HG03196 (cell line): Measurements from ENCODE around the gene ELOVL6.
"Not testable (repeated sequence)": the region's sequence is repeated elsewhere in the genome, so short reads cannot be mapped to it uniquely, and the experiment has no call there.

Source experiments
- ATAC-seq: cut with Tn5 transposase; IDR thresholded peaks from one replicate; pipeline ENCODE4 v1.9.1; 2021; ENCODE audit not compliant: unreplicated experiment

The ELOVL6 gene

GRCh38 chr4:110164251-110164650 lies 34.2 kb downstream of the ELOVL6 start:
- ATAC-seq: no peak

DNA sequence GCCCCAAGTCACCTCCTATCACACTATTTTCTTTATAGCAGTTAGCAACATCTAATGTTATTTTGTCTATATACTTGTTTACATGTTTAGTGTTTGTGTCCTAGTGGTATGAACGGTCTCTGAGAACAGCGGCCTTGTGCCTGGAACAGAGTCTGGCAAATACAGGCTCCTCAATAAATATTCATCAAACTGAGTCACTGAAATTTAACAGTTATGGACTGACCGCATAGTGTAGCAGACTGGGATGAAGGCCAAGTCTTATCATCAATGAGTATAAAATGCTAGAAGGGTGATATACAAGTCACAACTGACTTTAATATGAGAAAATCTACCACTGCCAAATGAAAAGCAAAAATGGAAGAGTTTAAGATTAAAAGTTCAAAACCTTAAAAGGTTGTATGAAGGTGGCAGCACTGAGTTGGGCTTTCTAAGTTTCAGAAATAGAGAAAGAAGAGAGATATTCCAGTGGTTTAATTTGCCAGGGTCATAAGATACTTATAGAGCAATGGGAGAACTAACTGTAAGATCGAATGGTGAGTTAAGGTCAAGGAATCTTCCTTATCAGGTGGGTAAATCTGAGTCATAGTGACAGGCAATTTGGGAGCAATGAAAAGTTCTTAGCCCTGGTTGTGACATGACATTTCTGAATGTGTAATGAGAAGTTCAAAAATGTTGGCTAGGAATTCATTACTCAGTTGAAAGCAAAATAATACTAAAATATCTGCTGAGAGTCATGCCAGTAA lies 34.9 kb downstream of the ELOVL6 start:
- ATAC-seq: no peak

DNA sequence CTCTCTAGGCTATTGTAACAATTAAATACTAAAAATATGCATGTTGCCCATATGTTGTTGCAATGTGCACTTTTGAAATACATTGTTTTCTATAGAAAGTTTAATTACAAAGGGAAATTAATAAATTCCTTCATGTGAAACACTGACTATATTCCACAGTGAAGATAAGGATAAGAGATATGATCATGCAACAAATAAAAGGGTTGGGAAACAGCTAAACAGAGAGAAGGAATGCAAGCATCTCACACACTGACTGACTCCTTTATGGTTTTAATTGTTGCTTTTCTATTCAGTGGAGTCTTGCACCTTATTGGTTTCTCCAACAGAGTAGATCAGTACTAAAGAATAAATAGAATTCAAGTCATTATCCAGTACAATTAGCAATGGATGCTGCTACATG lies 37.8 kb downstream of the ELOVL6 start:
- no peak for ATAC-seq

- ATAC-seq: no peak
Measured at GRCh38 chr4:110159541-110159940, 38.9 kb downstream of the ELOVL6 start.

- ATAC-seq: no peak
Measured at GRCh38 chr4:110157580-110157979, 40.8 kb downstream of the ELOVL6 start.

- not testable (repeated sequence) for ATAC-seq
Measured at GRCh38 chr4:110157166-110157565, 41.2 kb downstream of the ELOVL6 start.

GRCh38 chr4:110156442-110156841 lies 42.0 kb downstream of the ELOVL6 start:
- no peak for ATAC-seq

DNA sequence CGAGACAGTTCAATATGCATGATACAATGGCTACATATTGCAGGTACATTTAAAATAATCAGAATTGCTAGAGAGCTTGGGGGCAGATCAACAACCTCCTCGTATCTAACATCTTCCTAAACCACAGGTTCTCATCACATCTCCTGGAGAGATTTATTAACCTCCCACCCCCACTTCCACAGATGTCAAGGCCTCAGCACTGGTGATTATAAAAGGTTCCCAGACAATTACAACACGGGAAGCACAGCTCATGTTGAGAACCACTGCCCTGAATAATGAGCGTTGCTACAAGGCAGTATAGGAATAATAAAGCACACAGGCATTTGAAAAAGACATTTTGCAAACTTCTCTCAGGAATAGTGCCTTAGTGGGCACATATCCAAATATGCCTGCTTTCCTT lies 42.8 kb downstream of the ELOVL6 start:
- no peak for ATAC-seq

DNA sequence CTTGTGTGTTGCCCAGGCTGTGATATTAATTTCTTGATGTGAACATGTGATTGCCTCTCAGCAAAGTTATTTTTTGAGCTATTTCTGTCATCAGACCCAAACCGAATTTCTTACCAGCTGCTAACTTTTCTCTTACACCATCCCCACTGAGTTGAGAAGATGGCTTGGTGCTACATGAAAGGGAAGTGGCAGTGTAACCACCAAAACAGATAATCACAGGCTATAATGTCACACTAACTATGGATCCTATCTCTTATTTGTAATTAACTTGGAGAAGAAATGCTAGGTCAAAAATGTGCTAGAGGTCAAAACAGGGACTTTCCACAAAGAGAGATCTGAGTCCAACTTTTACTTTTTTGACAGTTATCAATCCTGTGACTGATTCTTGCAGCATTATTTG lies 43.8 kb downstream of the ELOVL6 start:
- ATAC-seq: no peak

DNA sequence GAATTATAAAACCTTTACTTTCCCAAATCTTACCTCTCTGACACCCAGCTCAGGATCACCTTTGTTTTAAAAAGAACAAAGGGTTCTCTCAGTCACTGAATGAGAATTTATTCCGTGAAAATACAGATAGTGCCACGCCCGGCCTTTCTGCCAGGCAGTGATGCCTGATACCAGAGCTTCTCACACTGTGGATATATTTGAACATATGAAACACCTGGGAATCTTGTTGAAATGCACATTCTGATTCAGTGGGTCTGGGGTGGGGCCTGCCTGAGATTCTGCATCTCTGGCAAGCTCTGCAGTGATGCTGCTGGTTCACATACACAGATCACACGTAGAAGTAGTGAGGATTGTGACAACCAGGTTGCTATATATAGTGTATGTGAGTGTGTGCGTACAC lies 46.0 kb downstream of the ELOVL6 start:
- ATAC-seq: no peak

DNA sequence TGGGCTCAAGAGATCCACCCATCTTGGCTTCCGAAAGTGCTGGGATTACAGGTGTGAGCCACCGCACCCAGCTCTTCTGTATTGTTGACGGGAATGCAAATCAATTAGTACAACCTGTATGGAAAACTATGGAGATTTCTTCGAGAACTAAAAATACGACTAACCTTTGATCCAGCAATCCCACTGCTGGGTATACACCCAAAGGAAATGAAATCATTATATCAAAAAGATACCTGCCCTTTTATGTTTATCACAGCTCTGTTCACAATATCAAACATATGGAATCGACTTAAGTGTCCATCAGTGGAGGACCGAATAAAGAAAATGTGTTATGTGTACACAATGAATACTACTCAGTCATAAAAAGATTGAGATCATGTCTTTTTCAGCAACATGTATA lies 49.3 kb downstream of the ELOVL6 start:
- no peak for ATAC-seq

- ATAC-seq: no peak
Measured at GRCh38 chr4:110142461-110142860, 56.0 kb downstream of the ELOVL6 start.

GRCh38 chr4:110139815-110140214 lies 58.6 kb downstream of the ELOVL6 start:
- no peak for ATAC-seq

DNA sequence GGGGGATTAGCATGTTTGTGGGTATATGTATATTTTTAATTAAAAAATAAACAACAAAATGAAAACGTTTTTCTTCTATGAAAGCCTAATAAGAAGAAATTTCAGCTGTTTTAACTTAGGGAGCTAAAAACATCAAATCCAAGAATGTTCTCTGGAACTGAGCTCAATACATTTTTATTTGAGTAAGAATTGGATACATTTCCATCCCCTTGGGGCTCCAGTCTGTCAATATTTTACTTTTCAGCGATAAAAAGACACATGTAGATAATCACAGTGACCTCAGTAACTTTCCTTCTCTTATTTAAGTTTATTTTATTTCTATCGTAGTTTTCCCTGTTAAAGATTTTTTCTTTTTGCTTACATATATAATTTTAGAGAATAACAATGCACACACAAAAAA lies 59.3 kb downstream of the ELOVL6 start:
- ATAC-seq: no peak

- ATAC-seq: no peak
Measured at GRCh38 chr4:110138551-110138950, 59.9 kb downstream of the ELOVL6 start.

- no peak for ATAC-seq
Measured at GRCh38 chr4:110137829-110138228, 60.6 kb downstream of the ELOVL6 start.

DNA sequence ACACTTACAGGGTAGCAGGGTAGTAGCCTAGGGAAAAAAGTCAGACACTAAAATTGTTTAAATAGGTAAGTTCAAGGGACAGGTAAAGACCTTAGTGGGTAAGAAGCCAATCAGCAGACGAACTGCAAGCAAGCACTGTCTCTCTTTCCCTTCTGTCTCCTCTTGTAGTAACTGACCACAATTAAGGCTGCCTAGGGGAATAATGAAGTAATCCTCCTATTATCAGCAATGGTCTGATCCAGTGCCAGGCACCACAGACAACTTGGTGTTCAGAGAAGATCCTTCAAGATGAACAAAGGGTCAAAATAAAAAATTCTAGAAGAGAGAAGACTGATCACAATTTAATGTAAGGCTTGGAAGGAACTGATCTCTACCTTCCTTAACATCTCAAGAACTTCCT lies 62.9 kb downstream of the ELOVL6 start:
- no peak for ATAC-seq

GRCh38 chr4:110135076-110135475 lies 63.3 kb downstream of the ELOVL6 start:
- no peak for ATAC-seq

DNA sequence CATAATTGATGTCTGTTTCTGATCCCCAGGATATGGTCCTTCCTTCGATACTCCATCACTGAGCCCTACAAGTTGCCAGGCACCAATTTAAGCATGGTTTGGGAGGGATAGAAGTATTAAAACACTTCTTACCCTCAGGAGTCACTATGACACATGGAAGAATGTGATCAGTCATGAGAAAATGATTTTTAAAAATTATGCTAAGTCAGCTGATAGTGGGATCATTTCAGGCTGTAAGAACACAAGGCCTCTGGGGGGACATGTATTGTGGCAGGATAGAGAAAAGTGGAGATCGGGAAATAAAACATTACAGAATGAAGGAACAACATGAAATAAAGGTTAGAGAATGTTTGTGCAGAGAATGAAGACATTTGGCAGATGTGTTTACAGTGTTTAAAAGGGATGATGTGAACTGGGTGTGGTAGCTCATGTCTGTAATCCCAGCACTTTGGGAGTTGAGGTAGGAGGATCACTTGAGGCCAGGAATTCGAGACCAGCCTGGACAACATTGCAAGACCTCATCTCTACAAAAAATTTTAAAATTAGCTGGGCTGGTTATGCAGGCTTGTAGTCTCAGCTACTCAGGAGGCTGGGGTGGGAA lies 64.0 kb downstream of the ELOVL6 start:
- ATAC-seq: no peak

DNA sequence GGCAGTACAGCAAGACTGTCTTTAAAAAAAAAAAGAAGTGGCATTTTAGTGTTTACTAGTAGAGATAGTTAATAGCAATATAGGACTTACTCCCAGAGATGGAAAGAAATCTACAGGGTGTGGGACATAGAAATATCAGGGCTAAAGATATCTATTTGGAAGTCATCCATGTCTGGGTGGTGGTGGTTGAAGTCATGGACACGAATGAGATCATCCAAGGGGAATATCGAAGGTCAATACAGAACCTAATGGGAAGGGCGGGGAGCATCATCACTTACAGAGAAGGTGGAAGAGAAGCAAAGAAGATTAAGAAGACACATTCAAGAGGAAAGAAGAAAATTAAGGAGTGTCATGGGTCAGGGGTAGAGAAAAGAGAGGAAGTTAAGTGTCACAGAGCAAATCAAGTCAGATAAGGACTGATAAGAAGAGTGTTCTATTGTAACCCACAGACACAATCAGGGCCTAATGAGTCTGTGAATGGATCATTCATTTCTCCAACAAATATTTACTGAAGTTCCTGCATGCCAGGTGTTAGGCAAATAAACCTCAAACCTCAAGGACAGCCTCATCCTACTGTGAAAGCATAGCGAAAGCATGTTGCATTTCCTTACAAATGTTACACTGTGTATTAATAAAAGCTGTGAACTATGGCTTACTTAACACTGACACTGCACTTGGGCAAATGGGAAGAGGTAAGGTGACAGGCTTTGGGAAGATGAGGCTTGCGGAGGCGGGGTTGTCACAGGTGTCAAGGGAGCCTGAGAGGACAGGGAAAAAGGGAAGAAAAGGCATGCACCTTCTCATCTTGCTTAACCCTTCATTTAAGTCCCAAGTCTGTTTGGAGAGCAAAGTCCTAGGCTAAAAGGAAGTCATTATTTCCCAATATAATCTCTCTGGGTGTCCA lies 65.3 kb downstream of the ELOVL6 start:
- ATAC-seq: no peak

DNA sequence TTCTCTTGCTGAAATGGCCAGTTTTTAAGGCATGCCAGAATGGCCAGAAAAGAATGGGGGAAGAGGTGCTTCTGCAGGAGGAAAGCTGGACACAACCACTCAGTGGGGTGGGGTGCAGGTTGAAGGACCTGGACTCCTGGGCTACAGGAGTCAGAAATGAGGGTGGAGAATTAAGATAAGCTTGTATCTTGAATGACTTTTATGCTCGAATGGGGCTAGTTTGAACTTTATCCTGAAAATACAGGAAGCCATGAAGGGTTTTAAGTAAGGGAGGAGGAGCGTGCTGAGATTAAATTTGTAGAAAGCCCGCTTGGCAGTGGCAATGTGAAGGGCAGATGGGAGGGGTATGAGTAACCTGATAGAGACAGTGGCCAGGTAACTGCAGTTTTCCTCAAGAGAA lies 66.5 kb downstream of the ELOVL6 start:
- ATAC-seq: no peak
